A673 (cell line): ENCODE results near the gene DPYSL4. TPM values are rescaled to one million over a fixed set of nuclear protein-coding genes. Genes with fewer than 3 reads are reported as not detected.

Experiments
- BruUV-seq: library from RNA; stranded (reverse); fragments of 400-500 nt; replicated peaks from 2 replicates; lab custom pipeline; 2021; lab: Mats Ljungman, UMichigan
- CTCF ChIA-PET: fragments of 300-600 bp; sonication (Branson Sonifier 250); formaldehyde crosslinking; loops from one replicate; lab custom pipeline; 2022; ENCODE audit warnings: antibody characterized with exemption; lab: Charles Lee
- POLR2A ChIA-PET: fragments of 300-600 bp; sonication (Branson Sonifier 250); formaldehyde crosslinking; loops from one replicate; lab custom pipeline; 2022; ENCODE audit warnings: antibody characterized with exemption; ENCODE audit not compliant: low non-redundant PET; lab: Charles Lee
- DNase-seq: peaks from one replicate; pipeline ENCODE4 v3.0.0-alpha.2; 2015; ENCODE audit warnings: low spot score
- H3K27ac ChIP-seq: fragments of 200-600 bp; sonication (generic); 2 replicates; pipeline ENCODE4 v1.5.1; 2016; ENCODE audit warnings: mixed run types, low read depth, mild to moderate bottlenecking, mixed read lengths, antibody characterized with exemption, low read length; ENCODE audit not compliant: poor library complexity, severe bottlenecking
- H3K27me3 ChIP-seq: fragments of 200-600 bp; sonication (generic); replicated peaks from 2 replicates; pipeline ENCODE4 v1.6.1; 2017; ENCODE audit warnings: mixed run types, low read depth, mild to moderate bottlenecking, mixed read lengths, antibody characterized with exemption, low read length; ENCODE audit not compliant: insufficient read depth, poor library complexity
- H3K36me3 ChIP-seq: fragments of 200-600 bp; sonication (generic); 2 replicates; pipeline ENCODE4 v1.6.1; 2016; ENCODE audit warnings: mixed run types, mild to moderate bottlenecking, mixed read lengths, antibody characterized with exemption, low read length; ENCODE audit not compliant: insufficient read depth, poor library complexity, severe bottlenecking
- H3K4me1 ChIP-seq: fragments of 200-600 bp; sonication (generic); 2 replicates; pipeline ENCODE4 v1.6.1; 2017; ENCODE audit warnings: mixed run types, mild to moderate bottlenecking, mixed read lengths, antibody characterized with exemption, low read length; ENCODE audit not compliant: insufficient read depth, poor library complexity, severe bottlenecking
- H3K4me3 ChIP-seq: fragments of 200-600 bp; sonication (generic); 2 replicates; pipeline ENCODE4 v1.5.1; 2016; ENCODE audit warnings: low read depth, mixed run types, mild to moderate bottlenecking, mixed read lengths, low read length; ENCODE audit not compliant: poor library complexity, severe bottlenecking
- H3K9me3 ChIP-seq: fragments of 200-600 bp; sonication (generic); 2 replicates; pipeline ENCODE4 v1.6.1; 2016; ENCODE audit warnings: mixed run types, low read depth, mild to moderate bottlenecking, mixed read lengths, antibody characterized with exemption, low read length; ENCODE audit not compliant: poor library complexity, severe bottlenecking
- CTCF ChIP-seq: fragments of 300-800, 200-600 bp; sonication (generic); conservative IDR thresholded peaks from 2 replicates; pipeline ENCODE4 v1.5.1; 2017; ENCODE audit warnings: low read depth, mild to moderate bottlenecking, antibody characterized with exemption, low read length, moderate library complexity, mixed read lengths
- EZH2 ChIP-seq: fragments of 200-600 bp; sonication (generic); IDR thresholded peaks from 2 replicates; pipeline ENCODE4 v1.6.1; 2017; ENCODE audit warnings: borderline replicate concordance, low read depth, mild to moderate bottlenecking, mixed read lengths, antibody characterized with exemption, low read length; ENCODE audit not compliant: poor library complexity, severe bottlenecking
- intact Hi-C: fragments of 100-400 bp; cut with micrococcal nuclease; formaldehyde crosslinking; loops from one replicate; pipeline ENCODE4 v1.10.0; 2022; ENCODE audit not compliant: unreplicated experiment
- total RNA-seq: library from RNA; stranded (reverse); gene quantifications from 2 replicates; pipeline ENCODE4 v1.2.3, GENCODE V29; 2021

The DPYSL4 gene
- total RNA-seq, 1 experiment from 2014 or later: 13.1 TPM

- Histone ChIP-seq H3K36me3 (no peaks in the 10 kb centered on the region), H3K9me3 (no peaks in the 10 kb centered on the region), H3K27me3 (no peaks in the 10 kb centered on the region), H3K27ac (no peak overlapping the region), H3K4me3 (no peak overlapping the region), H3K4me1 (no peaks in the 10 kb centered on the region)
- CTCF ChIA-PET: no interaction called here
- DNase-seq: no peak
- POLR2A ChIA-PET: no interaction called here
- intact Hi-C loops: loop anchor here (5.0 kb wide), 1 partner anchor 256 kb away; no protein-coding TSS in a partner anchor
- no TSS peak for BruUV-seq
- TF ChIP-seq EZH2: no peak
- no peak for TF ChIP-seq CTCF
Observed at GRCh38 chr10:132143162-132143561, 43.6 kb upstream of the DPYSL4 start.

- POLR2A ChIA-PET: no interaction called here
- BruUV-seq: no TSS peak
- CTCF ChIA-PET: no interaction called here
Observed at GRCh38 chr10:132144086-132144485, 42.7 kb upstream of the DPYSL4 start.

GRCh38 chr10:132145002-132145401, 41.7 kb upstream of the DPYSL4 start:
- no peak for TF ChIP-seq CTCF
- no peak for TF ChIP-seq EZH2
- intact Hi-C loops: no loop called here
- ChIA-PET CTCF (no interaction called here), POLR2A (interaction anchor here (0.6 kb wide), 1 partner anchor 12 kb away, joined by 3 read pairs; no protein-coding TSS in a partner anchor)
- no TSS peak for BruUV-seq
- DNase-seq: no peak
- Histone ChIP-seq H3K27ac (no peak overlapping the region), H3K9me3 (no peaks in the 10 kb centered on the region), H3K4me1 (no peaks in the 10 kb centered on the region), H3K4me3 (no peak overlapping the region), H3K36me3 (no peaks in the 10 kb centered on the region), H3K27me3 (no peaks in the 10 kb centered on the region)

More at GRCh38 chr10:132144086-132144485, 42.7 kb upstream of the DPYSL4 start:
- no peaks in the 10 kb centered on the region for H3K4me1 ChIP-seq
- no peaks in the 10 kb centered on the region for H3K36me3 ChIP-seq
- no peak for DNase-seq
- TF ChIP-seq EZH2: no peak
- H3K9me3 ChIP-seq: no peaks in the 10 kb centered on the region
- no peaks in the 10 kb centered on the region for H3K27me3 ChIP-seq
- intact Hi-C loops: loop anchor here (5.0 kb wide), 1 partner anchor 257 kb away; no protein-coding TSS in a partner anchor
- no peak overlapping the region for H3K4me3 ChIP-seq
- no peak overlapping the region for H3K27ac ChIP-seq

GRCh38 chr10:132145521-132146185, 41.1 kb upstream of the DPYSL4 start:
- POLR2A ChIA-PET: no interaction called here
- Histone ChIP-seq H3K27ac (no peak overlapping the region), H3K9me3 (no peaks in the 10 kb centered on the region), H3K4me1 (no peaks in the 10 kb centered on the region), H3K27me3 (no peaks in the 10 kb centered on the region), H3K36me3 (no peaks in the 10 kb centered on the region), H3K4me3 (no peak overlapping the region)
- no TSS peak for BruUV-seq
- DNase-seq: no peak
- intact Hi-C loops: no loop called here
- CTCF ChIA-PET: no interaction called here
- TF ChIP-seq CTCF (no peak), EZH2 (no peak)
